ENCODE data around the gene ADGRA1. TPM values are rescaled to one million over a fixed set of nuclear protein-coding genes. Genes with fewer than 3 reads are reported as not detected.

ADGRA1 gene
- polyA plus RNA-seq, 2 of the 4 experiments (the other 2 are of a cell fraction) = not detected

GRCh38 chr10:133041101-133041500 lies 46.6 kb upstream of the ADGRA1 start:
- Histone ChIP-seq H3K27ac (no peak overlapping the region), H3K9me3 (no peaks in the 10 kb centered on the region), H3K4me2 (no peak overlapping the region), H3K4me1 (no peaks in the 10 kb centered on the region), H3K4me3 (no peak overlapping the region)
- no peak for DNase-seq (ENCODE audit: low read depth in 1 of 2, low spot score in 1 of 2)
- 27% methylated on average over 5 of the region's 12 CpGs for WGBS (ENCODE audit: missing lambda C conversion rate)
- ATAC-seq = no peak
- ChIA-PET POLR2A (no interaction called here), CTCF (interaction anchor here (0.7 to 1.2 kb wide), 2 partner anchors 10 to 11 kb away, joined by 3 to 7 read pairs; no protein-coding TSS in a partner anchor)
- TF ChIP-seq REST (IDR thresholded peaks at IDR 0.05) (no peak), FOSB (CRISPR knock-in tag; IDR thresholded peaks at IDR 0.05) (no peak), SREBF2 (IDR thresholded peaks at IDR 0.05) (no peak), TP53 (CRISPR knock-in tag; IDR thresholded peaks at IDR 0.05) (no peak), GATA3 (IDR thresholded peaks at IDR 0.05; ENCODE audit: borderline replicate concordance) (no peak), EHF (CRISPR knock-in tag; IDR thresholded peaks at IDR 0.05) (no peak), ESRRA (IDR thresholded peaks at IDR 0.05; ENCODE audit: borderline replicate concordance, low read length) (no peak), NR3C1 (IDR thresholded peaks at IDR 0.05) (no peak), ZNF302 (CRISPR knock-in tag; IDR thresholded peaks at IDR 0.05) (no peak), PHF8 (IDR thresholded peaks at IDR 0.05; ENCODE audit: borderline replicate concordance, low read depth) (no peak), HEYL (CRISPR knock-in tag; IDR thresholded peaks at IDR 0.05) (no peak), HES2 (IDR thresholded peaks at IDR 0.05) (no peak)
- FAIRE-seq = no peak

DNA sequence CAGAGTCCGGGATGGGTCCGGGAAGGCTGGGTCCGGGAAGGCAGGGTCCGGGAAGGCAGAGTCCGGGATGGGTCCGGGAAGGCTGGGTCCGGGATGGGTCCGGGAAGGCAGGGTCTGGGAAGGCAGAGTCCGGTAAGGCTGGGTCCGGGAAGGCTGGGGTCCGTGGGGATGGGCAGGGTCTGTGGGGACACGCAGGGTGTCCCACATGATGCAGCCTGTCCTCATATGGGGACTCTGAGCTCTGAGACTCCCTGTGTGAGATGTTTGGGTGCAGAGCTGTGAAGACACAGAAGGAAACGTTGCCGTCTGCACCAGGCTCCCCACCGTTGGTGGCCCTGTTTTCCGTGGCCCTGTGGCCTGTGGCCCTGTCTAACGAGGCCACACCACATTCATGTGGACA lies 45.7 kb upstream of the ADGRA1 start:
- H3K4me3 ChIP-seq = no peak overlapping the region
- no peaks in the 10 kb centered on the region for H3K9me3 ChIP-seq
- ChIA-PET CTCF (interaction anchor here (1.0 kb wide), 1 partner anchor 101 kb away, joined by 3 read pairs; no protein-coding TSS in a partner anchor), POLR2A (no interaction called here)
- no peaks in the 10 kb centered on the region for H3K4me1 ChIP-seq
- no peak for TF ChIP-seq CEBPB (IDR thresholded peaks at IDR 0.05)
- no peak for TF ChIP-seq REST (IDR thresholded peaks at IDR 0.05)
- no peak for TF ChIP-seq PBX3 (IDR thresholded peaks at IDR 0.05)
- TF ChIP-seq ELK1 (IDR thresholded peaks at IDR 0.05; ENCODE audit: low read depth, low read length) = no peak
- no peak for TF ChIP-seq E2F6 (IDR thresholded peaks at IDR 0.05; ENCODE audit: borderline replicate concordance, low read depth)
- no peak for TF ChIP-seq POLR2AphosphoS2 (conservative IDR thresholded peaks at IDR 0.05; ENCODE audit: low read length)
- no peak for TF ChIP-seq TP53 (CRISPR knock-in tag; IDR thresholded peaks at IDR 0.05)
- no peak for TF ChIP-seq HOXB5 (CRISPR knock-in tag; IDR thresholded peaks at IDR 0.05)
- no peak for TF ChIP-seq HEYL (CRISPR knock-in tag; IDR thresholded peaks at IDR 0.05)
- TF ChIP-seq HOXA7 (CRISPR knock-in tag; IDR thresholded peaks at IDR 0.05) = no peak
- ATAC-seq (no peak), DNase-seq (ENCODE audit: low read depth in 1 of 2, low spot score in 1 of 2) (no peak), FAIRE-seq (no peak)
- 41% methylated on average over 15 of the region's 17 CpGs for WGBS (ENCODE audit: missing lambda C conversion rate)
- H3K4me2 ChIP-seq = no peak overlapping the region
- no peak overlapping the region for H3K27ac ChIP-seq
